Hepatocyte (in vitro differentiated cells): Measurements from ENCODE around the gene APOO. TPM values are rescaled to one million over a fixed set of nuclear protein-coding genes. Genes with fewer than 3 reads are reported as not detected.

Source experiments
- DNase-seq: peaks from one replicate; pipeline ENCODE4 v3.0.0-alpha.2; 2016; ENCODE audit warnings: low spot score
- H2AFZ ChIP-seq: fragments of 200-600 bp; sonication (generic); 2 replicates; pipeline ENCODE4 v1.6.0; 2016; ENCODE audit warnings: antibody characterized with exemption, mild to moderate bottlenecking
- H3K27ac ChIP-seq: fragments of 200-600 bp; sonication (generic); 2 replicates; pipeline ENCODE4 v1.5.1; 2016; ENCODE audit warnings: mild to moderate bottlenecking
- H3K27me3 ChIP-seq: fragments of 200-600 bp; sonication (generic); 2 replicates; pipeline ENCODE4 v1.6.1; 2016
- H3K36me3 ChIP-seq: fragments of 200-600 bp; sonication (generic); replicated peaks from 2 replicates; pipeline ENCODE4 v1.5.1; 2016; ENCODE audit warnings: low read depth; ENCODE audit not compliant: insufficient read depth
- H3K4me1 ChIP-seq: fragments of 200-600 bp; sonication (generic); 2 replicates; pipeline ENCODE4 v1.5.1; 2016; ENCODE audit warnings: mild to moderate bottlenecking, moderate library complexity; ENCODE audit not compliant: insufficient read depth
- H3K4me2 ChIP-seq: fragments of 200-600 bp; sonication (generic); 2 replicates; pipeline ENCODE4 v1.6.0; 2016
- H3K4me3 ChIP-seq: fragments of 200-600 bp; sonication (generic); 2 replicates; pipeline ENCODE4 v1.5.1; 2016; ENCODE audit warnings: mild to moderate bottlenecking
- H3K79me2 ChIP-seq: fragments of 200-600 bp; sonication (generic); 2 replicates; pipeline ENCODE4 v1.6.0; 2017; ENCODE audit warnings: mild to moderate bottlenecking
- H3K9me2 ChIP-seq: fragments of 200-600 bp; sonication (generic); replicated peaks from 2 replicates; pipeline ENCODE4 v1.6.0; 2017; ENCODE audit warnings: mild to moderate bottlenecking; ENCODE audit not compliant: insufficient read depth
- H3K9me3 ChIP-seq: fragments of 200-600 bp; sonication (generic); 2 replicates; pipeline ENCODE4 v1.5.1; 2016; ENCODE audit warnings: low read depth, mild to moderate bottlenecking
- H4K20me1 ChIP-seq: fragments of 200-600 bp; sonication (generic); 2 replicates; pipeline ENCODE4 v1.6.0; 2016; ENCODE audit warnings: mild to moderate bottlenecking; ENCODE audit not compliant: insufficient read depth, poor library complexity, severe bottlenecking
- CTCF ChIP-seq: fragments of 200-600 bp; sonication (generic); IDR thresholded peaks from 2 replicates; pipeline ENCODE4 v1.5.1; 2016; ENCODE audit warnings: antibody characterized with exemption, mild to moderate bottlenecking; ENCODE audit not compliant: poor library complexity
- EZH2 ChIP-seq: fragments of 200-600 bp; sonication (generic); IDR thresholded peaks from 2 replicates; pipeline ENCODE4 v1.6.1; 2016; ENCODE audit warnings: antibody characterized with exemption, mild to moderate bottlenecking, borderline replicate concordance
- EZH2phosphoT487 ChIP-seq: fragments of 200-600 bp; sonication (generic); IDR thresholded peaks from one replicate; pipeline ENCODE4 v1.6.1; 2018; ENCODE audit warnings: antibody characterized with exemption, mild to moderate bottlenecking, low read depth, moderate library complexity; ENCODE audit not compliant: unreplicated experiment, severe bottlenecking
- WGBS: methylation state at CpG from one replicate; pipeline ENCODE4 v1.1.6; 2016; ENCODE audit warnings: low lambda C conversion rate; ENCODE audit errors: missing lambda C conversion rate; 5-methylcytosine and 5-hydroxymethylcytosine counted together
- polyA plus RNA-seq: library from polyadenylated mRNA; unstranded; fragments of >200 nt; fragmentation: Nextera tagmentation; extraction: Ambion mirVana; gene quantifications from 2 replicates; pipeline ENCODE4 v1.2.1, GENCODE V29; 2016
- total RNA-seq: library from RNA; depleted of rRNA; stranded (reverse); fragments of >200 nt; gene quantifications from 2 replicates; pipeline ENCODE4 v1.2.3, GENCODE V29; 2014

Gene APOO
- total and polyA plus RNA-seq, 2 experiments from 2014 or later: 27.0 to 45.1 TPM

GRCh38 chrX:23810279-23810678 is 97.5 kb downstream of the APOO start:
- TF ChIP-seq EZH2 (no peak), EZH2phosphoT487 (no peak), CTCF (no peak)
- no peaks in the 10 kb centered on the region for H3K9me3 ChIP-seq
- no peaks in the 10 kb centered on the region for H4K20me1 ChIP-seq
- H3K79me2 ChIP-seq: no peaks in the 10 kb centered on the region
- no peak overlapping the region for H3K4me3 ChIP-seq
- H3K36me3 ChIP-seq: no peaks in the 10 kb centered on the region
- H3K27me3 ChIP-seq: no peaks in the 10 kb centered on the region
- no peak for DNase-seq
- H3K4me2 ChIP-seq: no peak overlapping the region
- peaks cover 12% of the 10 kb centered on the region for H3K4me1 ChIP-seq
- 91% methylated on average over 3 of the region's 3 CpGs for WGBS
- no peaks in the 10 kb centered on the region for H3K9me2 ChIP-seq
- H3K27ac ChIP-seq: no peak overlapping the region
- H2AFZ ChIP-seq: no peak overlapping the region

- Histone ChIP-seq H3K4me1 (peaks cover 26% of the 10 kb centered on the region), H4K20me1 (no peaks in the 10 kb centered on the region), H3K79me2 (no peaks in the 10 kb centered on the region), H2AFZ (no peak overlapping the region), H3K27me3 (no peaks in the 10 kb centered on the region), H3K4me3 (no peak overlapping the region), H3K36me3 (no peaks in the 10 kb centered on the region), H3K4me2 (no peak overlapping the region), H3K9me2 (no peaks in the 10 kb centered on the region), H3K27ac (peak overlapping the region; percentile 95), H3K9me3 (no peaks in the 10 kb centered on the region)
- no peak for DNase-seq
- 97% methylated on average over 9 of the region's 9 CpGs for WGBS
- TF ChIP-seq EZH2phosphoT487: no peak
- TF ChIP-seq EZH2: no peak
- TF ChIP-seq CTCF: no peak
Observed at GRCh38 chrX:23805389-23805788, 102.3 kb downstream of the APOO start.

GRCh38 chrX:23804578-23804977 is 103.2 kb downstream of the APOO start:
- no peaks in the 10 kb centered on the region for H3K79me2 ChIP-seq
- H3K4me3 ChIP-seq: no peak overlapping the region
- no peaks in the 10 kb centered on the region for H3K9me3 ChIP-seq
- H3K27ac ChIP-seq: peak overlapping the region; percentile 95
- DNase-seq: no peak
- H3K4me1 ChIP-seq: peaks cover 30% of the 10 kb centered on the region
- H4K20me1 ChIP-seq: no peaks in the 10 kb centered on the region
- 85% methylated on average over 3 of the region's 3 CpGs for WGBS
- H2AFZ ChIP-seq: peak overlapping the region; percentile 14
- no peaks in the 10 kb centered on the region for H3K9me2 ChIP-seq
- no peak for TF ChIP-seq EZH2
- TF ChIP-seq CTCF: no peak
- no peak for TF ChIP-seq EZH2phosphoT487
- no peaks in the 10 kb centered on the region for H3K27me3 ChIP-seq
- H3K36me3 ChIP-seq: no peaks in the 10 kb centered on the region
- H3K4me2 ChIP-seq: peak overlapping the region; percentile 48

GRCh38 chrX:23803931-23804381 is 103.8 kb downstream of the APOO start:
- Histone ChIP-seq H4K20me1 (no peaks in the 10 kb centered on the region), H3K27me3 (no peaks in the 10 kb centered on the region), H3K9me2 (no peaks in the 10 kb centered on the region), H3K4me2 (peak overlapping the region; percentile 48), H3K4me3 (no peak overlapping the region), H3K27ac (peak overlapping the region; percentile 95), H3K36me3 (no peaks in the 10 kb centered on the region), H2AFZ (no peak overlapping the region), H3K4me1 (peaks cover 34% of the 10 kb centered on the region), H3K9me3 (no peaks in the 10 kb centered on the region), H3K79me2 (no peaks in the 10 kb centered on the region)
- WGBS: 56% methylated on average over 5 of the region's 5 CpGs
- peak; percentile 67 for DNase-seq
- no peak for TF ChIP-seq EZH2phosphoT487
- TF ChIP-seq EZH2: no peak
